IMR-90 (cell line): ENCODE measurements around the gene FRY. TPM values are rescaled to one million over a fixed set of nuclear protein-coding genes. Genes with fewer than 3 reads are reported as not detected.
A peak's percentile ranks its signal among the peaks of the same experiment; 100 is the strongest.

Source experiments
- ATAC-seq: fragments of 200-7000 bp; cut with Tn5 transposase; 2 replicates; pipeline ENCODE4 v1.9.1; 2020; ENCODE audit warnings: low read depth, mild to moderate bottlenecking, moderate library complexity
- BruUV-seq: library from RNA; stranded (reverse); fragments of 400-500 nt; replicated peaks from 2 replicates; lab custom pipeline; 2021; lab: Mats Ljungman, UMichigan
- CTCF ChIA-PET: fragments of 300-600 bp; formaldehyde crosslinking; extraction: SDS; loops from one replicate; lab custom pipeline; 2021; ENCODE audit warnings: antibody characterized with exemption; lab: Yijun Ruan, JAX
- POLR2A ChIA-PET: fragments of 300-600 bp; sonication (Branson Sonifier 250); formaldehyde crosslinking; loops from one replicate; lab custom pipeline; 2022; ENCODE audit warnings: antibody characterized with exemption; ENCODE audit not compliant: unreplicated experiment; lab: Charles Lee
- DNase-seq: peaks from one replicate; pipeline ENCODE4 v3.0.0; 2013
- H2AFZ ChIP-seq: replicated peaks from 2 replicates; pipeline ENCODE3; 2013; ENCODE audit warnings: low read length, mild to moderate bottlenecking; ENCODE audit not compliant: poor library complexity
- H2AK5ac ChIP-seq: 2 replicates; pipeline ENCODE4 v1.6.1; 2013; ENCODE audit warnings: low read depth, low read length, inconsistent platforms
- H2AK9ac ChIP-seq: replicated peaks from 2 replicates; pipeline ENCODE3; 2013; ENCODE audit warnings: mild to moderate bottlenecking, low read depth, low read length, moderate library complexity; ENCODE audit not compliant: poor library complexity
- H2BK120ac ChIP-seq: 2 replicates; pipeline ENCODE4 v1.6.1; 2013; ENCODE audit warnings: low read depth, low read length, inconsistent platforms
- H2BK15ac ChIP-seq: 3 replicates; pipeline ENCODE4 v1.6.1; 2013; ENCODE audit warnings: low read depth, low read length, inconsistent platforms
- H2BK20ac ChIP-seq: 2 replicates; pipeline ENCODE4 v1.6.1; 2013; ENCODE audit warnings: low read depth, mild to moderate bottlenecking, inconsistent platforms, low read length, moderate library complexity
- H2BK5ac ChIP-seq: 2 replicates; pipeline ENCODE4 v1.6.1; 2013; ENCODE audit warnings: mild to moderate bottlenecking, low read depth, low read length, inconsistent platforms; ENCODE audit not compliant: poor library complexity, severe bottlenecking
- H3K14ac ChIP-seq: replicated peaks from 2 replicates; pipeline ENCODE4 v1.6.1; 2013; ENCODE audit warnings: low read depth, low read length, inconsistent platforms
- H3K18ac ChIP-seq: 2 replicates; pipeline ENCODE4 v1.6.1; 2013; ENCODE audit warnings: low read depth, low read length, control low read depth
- H3K23ac ChIP-seq: 2 replicates; pipeline ENCODE4 v1.6.1; 2013; ENCODE audit warnings: low read depth, low read length, inconsistent platforms
- H3K27ac ChIP-seq: 2 replicates; pipeline ENCODE4 v1.5.1; 2013; ENCODE audit warnings: mild to moderate bottlenecking, control low read depth, low read length; ENCODE audit not compliant: insufficient read depth
- H3K27me3 ChIP-seq: 2 replicates; pipeline ENCODE4 v1.6.1; 2013; ENCODE audit warnings: low read length; ENCODE audit not compliant: control insufficient read depth, insufficient read depth
- H3K36me3 ChIP-seq: 2 replicates; pipeline ENCODE4 v1.6.1; 2013; ENCODE audit warnings: low read length, mixed read lengths; ENCODE audit not compliant: control insufficient read depth, insufficient read depth
- H3K4ac ChIP-seq: 2 replicates; pipeline ENCODE4 v1.6.1; 2013; ENCODE audit warnings: low read depth, low read length, inconsistent platforms
- H3K4me1 ChIP-seq: 2 replicates; pipeline ENCODE4 v1.6.1; 2013; ENCODE audit warnings: low read length, mixed read lengths; ENCODE audit not compliant: control insufficient read depth, insufficient read depth
- H3K4me2 ChIP-seq: 2 replicates; pipeline ENCODE4 v1.6.1; 2013; ENCODE audit warnings: low read depth, mild to moderate bottlenecking, control low read depth, low read length, moderate library complexity
- H3K4me3 ChIP-seq: 2 replicates; pipeline ENCODE4 v1.5.1; 2013; ENCODE audit warnings: low read depth, mild to moderate bottlenecking, control low read depth, low read length, moderate library complexity; ENCODE audit not compliant: insufficient read depth
- H3K56ac ChIP-seq: 2 replicates; pipeline ENCODE4 v1.6.1; 2013; ENCODE audit warnings: low read length, inconsistent platforms; ENCODE audit not compliant: insufficient read depth; ENCODE audit errors: extremely low read depth
- H3K79me1 ChIP-seq, 2 experiments: 2 replicates each; pipeline ENCODE4 v1.6.1; 2013; ENCODE audit warnings: low read length in 2 of 2, inconsistent platforms in 1 of 2, low read depth in 1 of 2
- H3K9ac ChIP-seq: 2 replicates; pipeline ENCODE4 v1.6.1; 2013; ENCODE audit warnings: low read depth, low read length, control low read depth
- H3K9me1 ChIP-seq: 2 replicates; pipeline ENCODE4 v1.6.1; 2013; ENCODE audit warnings: low read length, inconsistent platforms; ENCODE audit not compliant: insufficient read depth
- H3K9me3 ChIP-seq: 2 replicates; pipeline ENCODE4 v1.6.1; 2013; ENCODE audit warnings: low read length; ENCODE audit not compliant: control insufficient read depth, insufficient read depth
- H4K20me1 ChIP-seq: 2 replicates; pipeline ENCODE4 v1.6.1; 2013; ENCODE audit warnings: low read length, inconsistent platforms; ENCODE audit not compliant: insufficient read depth
- H4K5ac ChIP-seq: 2 replicates; pipeline ENCODE4 v1.6.1; 2013; ENCODE audit warnings: mild to moderate bottlenecking, low read depth, low read length, control low read depth
- H4K8ac ChIP-seq, 2 experiments: 2 replicates each; pipeline ENCODE4 v1.6.1; 2013; ENCODE audit warnings: low read depth in 2 of 2, low read length in 2 of 2, control low read depth in 1 of 2, inconsistent platforms in 1 of 2
- H4K91ac ChIP-seq: 2 replicates; pipeline ENCODE4 v1.6.1; 2013; ENCODE audit warnings: low read depth, low read length, inconsistent platforms; ENCODE audit not compliant: insufficient read depth
- BHLHE40 ChIP-seq: fragments of 150-350 bp; IDR thresholded peaks from 2 replicates; pipeline ENCODE4 v1.6.1; 2016; ENCODE audit warnings: mild to moderate bottlenecking, low read depth, low read length
- CEBPB ChIP-seq: IDR thresholded peaks from 2 replicates; pipeline ENCODE4 v1.6.1; 2012; ENCODE audit warnings: low read depth, low read length, improper control_type of control experiment
- CTCF ChIP-seq: conservative IDR thresholded peaks from 2 replicates; pipeline ENCODE4 v1.5.1; 2012; ENCODE audit warnings: mild to moderate bottlenecking, low read depth, low read length, improper control_type of control experiment
- FOS ChIP-seq: fragments of 150-350 bp; IDR thresholded peaks from 2 replicates; pipeline ENCODE4 v1.6.1; 2016; ENCODE audit warnings: low read depth, low read length
- MAZ ChIP-seq: IDR thresholded peaks from 2 replicates; pipeline ENCODE4 v1.6.1; 2012; ENCODE audit warnings: low read depth, mild to moderate bottlenecking, low read length, improper control_type of control experiment, moderate library complexity, borderline replicate concordance
- MXI1 ChIP-seq: IDR thresholded peaks from 2 replicates; pipeline ENCODE4 v1.6.1; 2012; ENCODE audit warnings: low read depth, mild to moderate bottlenecking, low read length, moderate library complexity, borderline replicate concordance
- POLR2A ChIP-seq: IDR thresholded peaks from 2 replicates; pipeline ENCODE4 v1.6.1; 2012; ENCODE audit warnings: mild to moderate bottlenecking, low read depth, low read length
- SMC3 ChIP-seq: fragments of 150-350 bp; IDR thresholded peaks from 2 replicates; pipeline ENCODE4 v1.6.1; 2016; ENCODE audit warnings: low read depth, mild to moderate bottlenecking, antibody characterized with exemption, low read length, moderate library complexity
- USF2 ChIP-seq: fragments of 150-350 bp; IDR thresholded peaks from 2 replicates; pipeline ENCODE4 v1.6.1; 2017; ENCODE audit warnings: mild to moderate bottlenecking, antibody characterized with exemption, low read length, low read depth
- WGBS, 2 experiments: methylation state at CpG; one replicate each; pipeline versions ENCODE4 v1.1.5 to v1.1.7; 2013; ENCODE audit warnings: missing lambda C conversion rate in 2 of 2; ENCODE audit not compliant: insufficient read length in 1 of 2; ENCODE audit errors: extremely low coverage in 2 of 2; 5-methylcytosine and 5-hydroxymethylcytosine counted together
- dilution Hi-C: fragments of 300-500 bp; cut with HindIII; formaldehyde crosslinking; loops from one replicate; pipeline ENCODE4 v1.14.3; 2018; ENCODE audit warnings: low sequenced_read_pairs; ENCODE audit not compliant: unreplicated experiment
- in situ Hi-C: fragments of 300-500 bp; cut with MboI; formaldehyde crosslinking; loops from 3 replicates; pipeline ENCODE4 v1.14.3; 2019; ENCODE audit warnings: low sequenced_read_pairs, inconsistent platforms, mixed read lengths
- intact Hi-C: fragments of 100-400 bp; cut with micrococcal nuclease; formaldehyde crosslinking; loops from 2 replicates; pipeline ENCODE4 v1.10.0; 2022
- polyA plus RNA-seq, 3 experiments: library from polyadenylated mRNA; depleted of rRNA; stranded (reverse); fragments of >200 nt; gene quantifications; 2 replicates each; pipeline ENCODE4 v1.2.3, GENCODE V29; 2012; ENCODE audit warnings: low replicate concordance in 1 of 3
- total RNA-seq: library from RNA; depleted of rRNA; stranded (reverse); fragments of >200 nt; gene quantifications from 2 replicates; pipeline ENCODE4 v1.2.3, GENCODE V29; 2012

Gene FRY
- total and polyA plus RNA-seq, 2 of the 4 experiments (the other 2 are of a cell fraction), result 3.0 to 4.8 TPM

- Histone ChIP-seq H4K20me1 (no peaks in the 10 kb centered on the region), H3K14ac (peak within 1 kb of the TSS; percentile 100), H2BK20ac (peak within 1 kb of the TSS; percentile 82), H3K23ac (peak within 1 kb of the TSS; percentile 98), H3K9ac (peak within 1 kb of the TSS; percentile 87), H2AK5ac (peak within 1 kb of the TSS; percentile 95), H2AK9ac (peak within 1 kb of the TSS; percentile 99), H2BK5ac (peak within 1 kb of the TSS; percentile 93), H2BK120ac (peak within 1 kb of the TSS; percentile 86), H3K27me3 (no peaks in the 10 kb centered on the region), H3K4me1 (peaks cover 3% of the 10 kb centered on the region), H3K4me3 (peak within 1 kb of the TSS; percentile 64), H3K9me1 (no peaks in the 10 kb centered on the region), H3K56ac (peak within 1 kb of the TSS; percentile 88), H2BK15ac (peak within 1 kb of the TSS; percentile 96; the same call in 2 of the 3 replicates), H3K18ac (peak within 1 kb of the TSS; percentile 62), H4K8ac (peak within 1 kb of the TSS; percentile 100), H3K79me1 (peaks cover 0 to 23% of the 10 kb centered on the region in 2 experiments; a peak in 2 of 4 replicates), H3K4ac (peak within 1 kb of the TSS; percentile 98), H4K5ac (peak within 1 kb of the TSS; percentile 96), H4K91ac (peak within 1 kb of the TSS; percentile 97), H3K36me3 (no peaks in the 10 kb centered on the region), H2AFZ (peak within 1 kb of the TSS; percentile 99), H3K9me3 (no peaks in the 10 kb centered on the region), H3K4me2 (peak within 1 kb of the TSS; percentile 94), H3K27ac (peak within 1 kb of the TSS; percentile 89)
- no TSS peak for BruUV-seq
- intact Hi-C loops (loop anchor here (5.0 kb wide), 1 partner anchor 222 kb away; the partner anchor contains the start of gene N4BP2L2), dilution Hi-C loops (no loop called here), in situ Hi-C loops (no loop called here)
- TF ChIP-seq FOS, result peak; percentile 18; the same call in 1 of the 2 replicates
- peak; percentile 98 for TF ChIP-seq MXI1
- peak; percentile 99 for TF ChIP-seq USF2
- peak; percentile 92 for TF ChIP-seq POLR2A
- no peak for TF ChIP-seq SMC3
- peak; percentile 28; the same call in 1 of the 2 replicates for TF ChIP-seq MAZ
- peak; percentile 72; the same call in 1 of the 2 replicates for TF ChIP-seq BHLHE40
- TF ChIP-seq CEBPB, result peak; percentile 39; the same call in 1 of the 2 replicates
- no peak for TF ChIP-seq CTCF
- ChIA-PET POLR2A (interaction anchor here (0.7 kb wide), 1 partner anchor 208 kb away, joined by 6 read pairs; no protein-coding TSS in a partner anchor), CTCF (interaction anchor here (0.6 to 1.0 kb wide), 2 partner anchors 147 to 406 kb away, joined by 3 to 6 read pairs; no protein-coding TSS in a partner anchor)
- peak; percentile 95 for ATAC-seq
- WGBS, 2 experiments, result 0% methylated on average over 9 of the region's 60 CpGs; no CpG with 5 or more reads in 1 of the 2 experiments
- peak; percentile 87 for DNase-seq
Measured at GRCh38 chr13:32315238-32316027, 283.9 kb downstream of the FRY start, which contains the start of the genes BRCA2 and ZAR1L. BRCA2 (plus strand) TSS chr13:32315508; CDS start chr13:32316461, 953 bp downstream. ZAR1L (minus strand) TSS chr13:32315363; CDS start chr13:32311925, 3,438 bp downstream.
